GM23338 (cell line): ENCODE data around the gene WWOX.

Experiments used
- CREB1 ChIP-seq: fragments of 250-450 bp; sonication (Bioruptor Pico); IDR thresholded peaks from 2 replicates; pipeline ENCODE4 v1.5.0; 2020; ENCODE audit warnings: low read depth, mild to moderate bottlenecking, moderate library complexity
- EZH2 ChIP-seq: fragments of 200-600 bp; sonication (generic); IDR thresholded peaks from one replicate; pipeline ENCODE4 v1.8.0; 2017; ENCODE audit warnings: antibody characterized with exemption, mild to moderate bottlenecking, low read depth; ENCODE audit not compliant: unreplicated experiment
- EZH2phosphoT487 ChIP-seq: fragments of 200-600 bp; sonication (generic); IDR thresholded peaks from one replicate; pipeline ENCODE4 v1.8.1; 2018; ENCODE audit warnings: antibody characterized with exemption; ENCODE audit not compliant: unreplicated experiment
- JUNB ChIP-seq: IDR thresholded peaks from one replicate; pipeline ENCODE4 v1.6.1; 2016; ENCODE audit warnings: antibody characterized with exemption; ENCODE audit not compliant: unreplicated experiment
- NANOG ChIP-seq: IDR thresholded peaks from 2 replicates; pipeline ENCODE4 v1.6.1; 2016; ENCODE audit warnings: antibody characterized with exemption, borderline replicate concordance
- POLR2AphosphoS5 ChIP-seq: IDR thresholded peaks from 2 replicates; pipeline ENCODE4 v1.6.1; 2016; ENCODE audit warnings: antibody characterized with exemption, low read depth
- STAT1 ChIP-seq: IDR thresholded peaks from one replicate; pipeline ENCODE4 v1.6.1; 2016; ENCODE audit warnings: antibody characterized with exemption; ENCODE audit not compliant: unreplicated experiment
- ZNF331 ChIP-seq: fragments of 250-450 bp; sonication (Bioruptor Pico); IDR thresholded peaks from 2 replicates; pipeline ENCODE4 v1.5.0; 2020; ENCODE audit warnings: low read depth, mild to moderate bottlenecking, moderate library complexity
- TF ChIP-seq, protein P1 (sequence below), 2 experiments: fragments of 200-600 bp in 1 of 2; sonication (generic) in 1 of 2; conservative IDR thresholded peaks; 2 replicates each; pipeline versions ENCODE4 v1.5.1 to v1.6.1; 2016 to 2017; ENCODE audit warnings: antibody characterized with exemption in 2 of 2, low read depth in 2 of 2, mild to moderate bottlenecking in 2 of 2, moderate library complexity in 1 of 2
- TF ChIP-seq, protein P2 (sequence below): IDR thresholded peaks from one replicate; pipeline ENCODE4 v1.6.1; 2018; ENCODE audit warnings: antibody characterized with exemption; ENCODE audit not compliant: unreplicated experiment
- TF ChIP-seq, protein P3 (sequence below): IDR thresholded peaks from 2 replicates; pipeline ENCODE4 v1.6.1; 2016; ENCODE audit warnings: antibody characterized with exemption

DNA sequence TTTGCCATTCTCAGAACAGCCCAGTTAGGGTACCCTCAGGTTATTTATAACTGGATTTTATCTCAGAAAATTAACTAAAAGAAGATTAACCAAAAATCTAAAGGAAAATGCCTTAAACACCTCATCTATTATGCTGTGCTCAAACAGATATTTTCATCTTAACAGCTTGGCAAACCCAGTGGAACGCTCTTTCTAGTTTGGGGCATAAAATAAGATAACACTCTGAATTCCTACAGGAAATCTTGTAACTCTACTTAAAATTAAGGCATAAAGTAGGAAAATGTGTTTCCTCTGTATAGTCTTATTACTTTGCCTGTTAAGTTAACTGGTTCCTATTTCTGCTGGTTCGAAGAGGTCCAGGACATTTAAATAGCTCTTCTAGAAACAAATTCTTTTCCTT, 777.2 kb downstream of the WWOX start:
- TF ChIP-seq, protein P1, sequence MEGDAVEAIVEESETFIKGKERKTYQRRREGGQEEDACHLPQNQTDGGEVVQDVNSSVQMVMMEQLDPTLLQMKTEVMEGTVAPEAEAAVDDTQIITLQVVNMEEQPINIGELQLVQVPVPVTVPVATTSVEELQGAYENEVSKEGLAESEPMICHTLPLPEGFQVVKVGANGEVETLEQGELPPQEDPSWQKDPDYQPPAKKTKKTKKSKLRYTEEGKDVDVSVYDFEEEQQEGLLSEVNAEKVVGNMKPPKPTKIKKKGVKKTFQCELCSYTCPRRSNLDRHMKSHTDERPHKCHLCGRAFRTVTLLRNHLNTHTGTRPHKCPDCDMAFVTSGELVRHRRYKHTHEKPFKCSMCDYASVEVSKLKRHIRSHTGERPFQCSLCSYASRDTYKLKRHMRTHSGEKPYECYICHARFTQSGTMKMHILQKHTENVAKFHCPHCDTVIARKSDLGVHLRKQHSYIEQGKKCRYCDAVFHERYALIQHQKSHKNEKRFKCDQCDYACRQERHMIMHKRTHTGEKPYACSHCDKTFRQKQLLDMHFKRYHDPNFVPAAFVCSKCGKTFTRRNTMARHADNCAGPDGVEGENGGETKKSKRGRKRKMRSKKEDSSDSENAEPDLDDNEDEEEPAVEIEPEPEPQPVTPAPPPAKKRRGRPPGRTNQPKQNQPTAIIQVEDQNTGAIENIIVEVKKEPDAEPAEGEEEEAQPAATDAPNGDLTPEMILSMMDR (conservative IDR thresholded peaks at IDR 0.05; ENCODE audit: low read depth in 2 of 2): no peak
- TF ChIP-seq EZH2phosphoT487: no peak
- no peak for TF ChIP-seq EZH2
- no peak for TF ChIP-seq CREB1 (CRISPR knock-in tag)
- TF ChIP-seq POLR2AphosphoS5: no peak
- no peak for TF ChIP-seq ZNF331
- no peak for TF ChIP-seq STAT1
- TF ChIP-seq, protein P2, sequence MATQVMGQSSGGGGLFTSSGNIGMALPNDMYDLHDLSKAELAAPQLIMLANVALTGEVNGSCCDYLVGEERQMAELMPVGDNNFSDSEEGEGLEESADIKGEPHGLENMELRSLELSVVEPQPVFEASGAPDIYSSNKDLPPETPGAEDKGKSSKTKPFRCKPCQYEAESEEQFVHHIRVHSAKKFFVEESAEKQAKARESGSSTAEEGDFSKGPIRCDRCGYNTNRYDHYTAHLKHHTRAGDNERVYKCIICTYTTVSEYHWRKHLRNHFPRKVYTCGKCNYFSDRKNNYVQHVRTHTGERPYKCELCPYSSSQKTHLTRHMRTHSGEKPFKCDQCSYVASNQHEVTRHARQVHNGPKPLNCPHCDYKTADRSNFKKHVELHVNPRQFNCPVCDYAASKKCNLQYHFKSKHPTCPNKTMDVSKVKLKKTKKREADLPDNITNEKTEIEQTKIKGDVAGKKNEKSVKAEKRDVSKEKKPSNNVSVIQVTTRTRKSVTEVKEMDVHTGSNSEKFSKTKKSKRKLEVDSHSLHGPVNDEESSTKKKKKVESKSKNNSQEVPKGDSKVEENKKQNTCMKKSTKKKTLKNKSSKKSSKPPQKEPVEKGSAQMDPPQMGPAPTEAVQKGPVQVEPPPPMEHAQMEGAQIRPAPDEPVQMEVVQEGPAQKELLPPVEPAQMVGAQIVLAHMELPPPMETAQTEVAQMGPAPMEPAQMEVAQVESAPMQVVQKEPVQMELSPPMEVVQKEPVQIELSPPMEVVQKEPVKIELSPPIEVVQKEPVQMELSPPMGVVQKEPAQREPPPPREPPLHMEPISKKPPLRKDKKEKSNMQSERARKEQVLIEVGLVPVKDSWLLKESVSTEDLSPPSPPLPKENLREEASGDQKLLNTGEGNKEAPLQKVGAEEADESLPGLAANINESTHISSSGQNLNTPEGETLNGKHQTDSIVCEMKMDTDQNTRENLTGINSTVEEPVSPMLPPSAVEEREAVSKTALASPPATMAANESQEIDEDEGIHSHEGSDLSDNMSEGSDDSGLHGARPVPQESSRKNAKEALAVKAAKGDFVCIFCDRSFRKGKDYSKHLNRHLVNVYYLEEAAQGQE: no peak
- TF ChIP-seq, protein P3, sequence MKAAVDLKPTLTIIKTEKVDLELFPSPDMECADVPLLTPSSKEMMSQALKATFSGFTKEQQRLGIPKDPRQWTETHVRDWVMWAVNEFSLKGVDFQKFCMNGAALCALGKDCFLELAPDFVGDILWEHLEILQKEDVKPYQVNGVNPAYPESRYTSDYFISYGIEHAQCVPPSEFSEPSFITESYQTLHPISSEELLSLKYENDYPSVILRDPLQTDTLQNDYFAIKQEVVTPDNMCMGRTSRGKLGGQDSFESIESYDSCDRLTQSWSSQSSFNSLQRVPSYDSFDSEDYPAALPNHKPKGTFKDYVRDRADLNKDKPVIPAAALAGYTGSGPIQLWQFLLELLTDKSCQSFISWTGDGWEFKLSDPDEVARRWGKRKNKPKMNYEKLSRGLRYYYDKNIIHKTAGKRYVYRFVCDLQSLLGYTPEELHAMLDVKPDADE: no peak
- TF ChIP-seq NANOG: no peak
- no peak for TF ChIP-seq JUNB
